SIG-M5 treated with dmso at 0.1 percent for 504 hours (cell line): Measurements from ENCODE around the gene MBD6.

ENCODE experiments used
- DNase-seq: peaks from one replicate; lab custom pipeline; 2025; ENCODE audit not compliant: unreplicated experiment; lab: John Stamatoyannopoulos, UW

The MBD6 gene

GRCh38 chr12:57522011-57522886, at the start of gene MBD6:
TSS of gene MBD6 (plus strand) at chr12:57522824. CDS start at chr12:57524304, 1,480 bp downstream.
- peak; percentile 90 for DNase-seq

GRCh38 chr12:57473392-57473791, 49.2 kb upstream of the MBD6 start:
- no peak for DNase-seq

GRCh38 chr12:57473886-57474285, 48.7 kb upstream of the MBD6 start:
- DNase-seq: no peak

- DNase-seq: no peak
Observed at GRCh38 chr12:57474430-57474829, 48.2 kb upstream of the MBD6 start.

GRCh38 chr12:57474862-57475261, 47.8 kb upstream of the MBD6 start:
- DNase-seq: no peak

GRCh38 chr12:57475271-57476161, 47.1 kb upstream of the MBD6 start:
- DNase-seq: no peak

- DNase-seq: peak; percentile 29
Observed at GRCh38 chr12:57476162-57476992, 46.2 kb upstream of the MBD6 start.

- no peak for DNase-seq
Observed at GRCh38 chr12:57476993-57477709, 45.5 kb upstream of the MBD6 start.

- peak; percentile 68 for DNase-seq
Observed at GRCh38 chr12:57477710-57478681, 44.6 kb upstream of the MBD6 start.

- DNase-seq: no peak
Observed at GRCh38 chr12:57479043-57479375, 43.6 kb upstream of the MBD6 start.

GRCh38 chr12:57479376-57480115, 43.1 kb upstream of the MBD6 start, which contains the start of gene ARHGAP9:
TSS of gene ARHGAP9 (minus strand) at chr12:57479866. CDS start at chr12:57479406, 460 bp downstream.
- DNase-seq: no peak

GRCh38 chr12:57481671-57482070, 41.0 kb upstream of the MBD6 start:
- DNase-seq: no peak

- no peak for DNase-seq
Observed at GRCh38 chr12:57483466-57483865, 39.2 kb upstream of the MBD6 start.

GRCh38 chr12:57485695-57486094, 36.9 kb upstream of the MBD6 start:
- no peak for DNase-seq

- no peak for DNase-seq
Observed at GRCh38 chr12:57487055-57487596, 35.5 kb upstream of the MBD6 start.

GRCh38 chr12:57487597-57488401, 34.8 kb upstream of the MBD6 start, which contains the start of gene MARS1:
TSS of gene MARS1 (plus strand) at chr12:57488068. CDS start at chr12:57488091, 23 bp downstream.
- peak; percentile 99 for DNase-seq
